Measurements from ENCODE around the gene TNFRSF14. TPM values are rescaled to one million over a fixed set of nuclear protein-coding genes. Genes with fewer than 3 reads are reported as not detected.

The TNFRSF14 gene
- total and polyA plus RNA-seq, 2 of the 13 experiments (the other 11 are each of a cell fraction or from before 2014, with no cell fraction given), result 11.9 to 49.9 TPM

DNA sequence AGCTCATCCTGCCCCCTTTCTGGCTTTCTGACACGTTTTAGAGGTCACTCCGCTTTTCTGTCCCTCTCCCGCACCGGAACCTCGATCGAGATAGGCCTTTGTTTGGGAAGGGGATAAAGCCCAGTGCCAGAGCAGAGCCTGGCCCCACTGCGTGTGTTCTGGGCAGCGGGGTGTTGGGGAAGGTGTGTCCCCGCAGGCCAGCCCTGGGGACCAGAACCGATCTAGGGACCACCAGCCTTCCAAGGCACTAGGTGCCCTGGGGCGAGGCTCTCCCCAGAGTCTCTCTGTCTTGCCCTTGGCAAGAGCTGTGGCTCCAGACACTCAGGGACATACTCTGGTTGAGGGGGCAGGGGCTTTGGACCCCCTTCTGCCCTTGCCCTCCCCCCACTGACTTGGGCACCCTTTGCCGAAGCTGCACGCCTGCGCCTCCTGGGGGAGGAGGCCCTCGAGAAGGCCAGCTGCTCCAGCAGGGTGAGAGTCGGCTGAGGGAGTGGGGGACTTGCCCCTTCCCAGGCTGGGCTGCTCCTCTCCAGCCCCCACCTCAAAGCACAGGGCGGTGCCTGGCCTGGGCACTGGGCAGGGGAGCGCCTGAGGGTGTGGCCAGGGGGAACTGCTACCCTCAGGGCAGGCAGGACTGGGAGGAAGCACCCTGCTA lies 46.8 kb downstream of the TNFRSF14 start:
- H3K9me3 ChIP-seq (ENCODE audit: low read length), result no peaks in the 10 kb centered on the region
- no peak overlapping the region for H3K27ac ChIP-seq (ENCODE audit: extremely low read length, insufficient read depth, low read length)
- H3K4me2 ChIP-seq (ENCODE audit: low read depth, low read length), result no peak overlapping the region
- peaks cover 9 to 57% of the 10 kb centered on the region in 2 experiments; a peak in 4 of 5 replicates for H3K27me3 ChIP-seq (ENCODE audit: control insufficient read depth in 1 of 2, insufficient read depth in 2 of 2, low read length in 2 of 2)
- WGBS (ENCODE audit: low lambda C conversion rate), result 41% methylated on average over 10 of the region's 18 CpGs
- no peaks in the 10 kb centered on the region for H3K79me2 ChIP-seq (ENCODE audit: insufficient read depth, low read length)
- intact Hi-C loops (cut with micrococcal nuclease; ENCODE audit: unreplicated experiment) (no loop called here), in situ Hi-C loops (cut with HindIII; ENCODE audit: extremely low pct_ligation_motif_present, low pct_unique_long_range_greater_than_20kb) (no loop called here)
- POLR2A ChIA-PET, result no interaction called here
- no peak overlapping the region for H3K9ac ChIP-seq (ENCODE audit: insufficient read depth, low read depth, low read length)
- DNase-seq (ENCODE audit: low spot score), result no peak
- CTCF ChIA-PET (ENCODE audit: low intra/inter-chr PET ratio, low total read pairs), result no interaction called here
- no peaks in the 10 kb centered on the region for H3K4me1 ChIP-seq (ENCODE audit: insufficient read depth, low read length)
- no peak for ATAC-seq
- no TSS peak for BruUV-seq (replicated peaks)
- no peak overlapping the region for H3K4me3 ChIP-seq (replicated peaks in 1 of 3; ENCODE audit: insufficient read depth in 1 of 3, low read depth in 2 of 3, low read length in 3 of 3)
- TF ChIP-seq BRCA1 (CRISPR knock-in tag; IDR thresholded peaks at IDR 0.05) (no peak), HMGA1 (CRISPR knock-in tag; conservative IDR thresholded peaks at IDR 0.05) (no peak), ZNF746 (CRISPR knock-in tag; IDR thresholded peaks at IDR 0.05) (no peak), ZMYM3 (CRISPR knock-in tag; IDR thresholded peaks at IDR 0.05) (no peak), ZNF326 (CRISPR knock-in tag; IDR thresholded peaks at IDR 0.05; ENCODE audit: borderline replicate concordance) (no peak), MEIS2 (CRISPR knock-in tag; IDR thresholded peaks at IDR 0.05) (no peak), MIER2 (CRISPR knock-in tag; IDR thresholded peaks at IDR 0.05) (no peak)
- TF ChIP-seq, protein P1, sequence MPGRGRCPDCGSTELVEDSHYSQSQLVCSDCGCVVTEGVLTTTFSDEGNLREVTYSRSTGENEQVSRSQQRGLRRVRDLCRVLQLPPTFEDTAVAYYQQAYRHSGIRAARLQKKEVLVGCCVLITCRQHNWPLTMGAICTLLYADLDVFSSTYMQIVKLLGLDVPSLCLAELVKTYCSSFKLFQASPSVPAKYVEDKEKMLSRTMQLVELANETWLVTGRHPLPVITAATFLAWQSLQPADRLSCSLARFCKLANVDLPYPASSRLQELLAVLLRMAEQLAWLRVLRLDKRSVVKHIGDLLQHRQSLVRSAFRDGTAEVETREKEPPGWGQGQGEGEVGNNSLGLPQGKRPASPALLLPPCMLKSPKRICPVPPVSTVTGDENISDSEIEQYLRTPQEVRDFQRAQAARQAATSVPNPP (CRISPR knock-in tag; IDR thresholded peaks at IDR 0.05), result no peak
- TF ChIP-seq, protein P2, sequence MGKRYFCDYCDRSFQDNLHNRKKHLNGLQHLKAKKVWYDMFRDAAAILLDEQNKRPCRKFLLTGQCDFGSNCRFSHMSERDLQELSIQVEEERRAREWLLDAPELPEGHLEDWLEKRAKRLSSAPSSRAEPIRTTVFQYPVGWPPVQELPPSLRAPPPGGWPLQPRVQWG (CRISPR knock-in tag; IDR thresholded peaks at IDR 0.05; ENCODE audit: borderline replicate concordance, low read depth), result no peak
- TF ChIP-seq, protein P3, sequence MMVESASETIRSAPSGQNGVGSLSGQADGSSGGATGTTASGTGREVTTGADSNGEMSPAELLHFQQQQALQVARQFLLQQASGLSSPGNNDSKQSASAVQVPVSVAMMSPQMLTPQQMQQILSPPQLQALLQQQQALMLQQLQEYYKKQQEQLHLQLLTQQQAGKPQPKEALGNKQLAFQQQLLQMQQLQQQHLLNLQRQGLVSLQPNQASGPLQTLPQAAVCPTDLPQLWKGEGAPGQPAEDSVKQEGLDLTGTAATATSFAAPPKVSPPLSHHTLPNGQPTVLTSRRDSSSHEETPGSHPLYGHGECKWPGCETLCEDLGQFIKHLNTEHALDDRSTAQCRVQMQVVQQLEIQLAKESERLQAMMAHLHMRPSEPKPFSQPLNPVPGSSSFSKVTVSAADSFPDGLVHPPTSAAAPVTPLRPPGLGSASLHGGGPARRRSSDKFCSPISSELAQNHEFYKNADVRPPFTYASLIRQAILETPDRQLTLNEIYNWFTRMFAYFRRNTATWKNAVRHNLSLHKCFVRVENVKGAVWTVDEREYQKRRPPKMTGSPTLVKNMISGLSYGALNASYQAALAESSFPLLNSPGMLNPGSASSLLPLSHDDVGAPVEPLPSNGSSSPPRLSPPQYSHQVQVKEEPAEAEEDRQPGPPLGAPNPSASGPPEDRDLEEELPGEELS (CRISPR knock-in tag; IDR thresholded peaks at IDR 0.05), result no peak
- no peak overlapping the region for H2AFZ ChIP-seq (ENCODE audit: low read length)
- H4K20me1 ChIP-seq (ENCODE audit: insufficient read depth, low read length), result no peaks in the 10 kb centered on the region
- H3K36me3 ChIP-seq (replicated peaks in 1 of 2; ENCODE audit: control insufficient read depth in 1 of 2, insufficient read depth in 2 of 2, low read length in 2 of 2), result no peaks in the 10 kb centered on the region
- no peak for FAIRE-seq

Measured in HepG2 (cell line).